SHP77 treated with DMSO at 0.1 percent for 48 hours (cell line): ENCODE data around the gene UBASH3B.
"Not testable (repeated sequence)": the region's sequence is repeated elsewhere in the genome, so short reads cannot be mapped to it uniquely, and the experiment has no call there.

Experiments
- DNase-seq: peaks from one replicate; lab custom pipeline; 2025; lab: John Stamatoyannopoulos, UW

The UBASH3B gene

DNA sequence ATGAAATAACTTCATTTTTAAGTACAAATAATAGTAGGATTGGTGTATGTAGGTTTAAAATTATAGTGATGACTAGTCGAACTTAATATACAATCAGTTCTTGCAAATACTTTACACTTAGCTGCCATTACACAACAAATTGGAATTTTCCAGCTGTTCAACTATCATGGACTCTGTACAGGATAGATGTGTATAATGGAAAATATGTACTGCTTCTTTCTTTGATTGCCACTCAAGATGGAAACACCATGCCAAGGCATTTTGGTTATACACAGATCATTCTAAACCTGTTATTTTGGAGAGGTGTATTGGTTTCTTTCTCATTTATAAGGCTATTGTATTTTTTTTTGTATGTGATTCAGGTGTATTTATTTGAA, 158.4 kb downstream of the UBASH3B start:
- DNase-seq = no peak

DNA sequence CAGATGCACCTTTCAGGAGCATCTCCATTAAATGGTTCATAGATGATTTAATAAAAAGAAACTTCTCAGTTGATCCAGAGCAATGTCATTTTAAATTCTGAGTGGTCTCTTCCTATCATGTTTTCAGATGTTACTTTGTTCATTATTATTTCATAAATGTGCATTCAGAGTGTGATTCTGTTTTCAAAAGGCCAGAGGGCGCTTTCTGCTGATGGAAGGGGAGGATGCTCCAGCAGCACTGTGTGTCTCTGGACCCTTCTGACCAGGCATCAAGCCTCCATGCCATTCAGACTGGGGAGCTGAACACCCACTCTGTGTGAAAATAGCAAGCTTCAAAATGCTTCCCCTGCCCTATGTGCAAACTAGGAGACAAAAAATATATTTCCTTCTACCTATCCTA, 158.9 kb downstream of the UBASH3B start:
- DNase-seq = no peak

DNA sequence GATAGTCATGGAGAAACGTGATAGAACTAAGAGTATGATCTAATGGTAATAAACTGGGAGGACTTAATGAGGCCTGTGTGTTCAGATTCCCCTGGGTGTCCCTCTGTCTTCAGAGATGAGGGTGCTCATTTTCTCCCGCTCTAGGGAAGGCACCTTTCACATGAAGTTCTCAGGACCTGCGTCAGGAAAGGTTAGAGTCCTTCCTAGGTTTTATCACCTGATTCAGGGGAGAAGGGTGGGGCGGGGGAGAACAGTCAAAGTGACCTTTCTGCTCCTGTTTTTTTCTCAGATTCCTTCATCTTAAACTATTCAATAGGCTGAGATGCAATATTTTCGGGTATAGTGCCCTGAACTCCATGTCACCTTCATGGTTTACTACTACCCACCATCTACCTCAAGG, 160.4 kb downstream of the UBASH3B start:
- no peak for DNase-seq

DNA sequence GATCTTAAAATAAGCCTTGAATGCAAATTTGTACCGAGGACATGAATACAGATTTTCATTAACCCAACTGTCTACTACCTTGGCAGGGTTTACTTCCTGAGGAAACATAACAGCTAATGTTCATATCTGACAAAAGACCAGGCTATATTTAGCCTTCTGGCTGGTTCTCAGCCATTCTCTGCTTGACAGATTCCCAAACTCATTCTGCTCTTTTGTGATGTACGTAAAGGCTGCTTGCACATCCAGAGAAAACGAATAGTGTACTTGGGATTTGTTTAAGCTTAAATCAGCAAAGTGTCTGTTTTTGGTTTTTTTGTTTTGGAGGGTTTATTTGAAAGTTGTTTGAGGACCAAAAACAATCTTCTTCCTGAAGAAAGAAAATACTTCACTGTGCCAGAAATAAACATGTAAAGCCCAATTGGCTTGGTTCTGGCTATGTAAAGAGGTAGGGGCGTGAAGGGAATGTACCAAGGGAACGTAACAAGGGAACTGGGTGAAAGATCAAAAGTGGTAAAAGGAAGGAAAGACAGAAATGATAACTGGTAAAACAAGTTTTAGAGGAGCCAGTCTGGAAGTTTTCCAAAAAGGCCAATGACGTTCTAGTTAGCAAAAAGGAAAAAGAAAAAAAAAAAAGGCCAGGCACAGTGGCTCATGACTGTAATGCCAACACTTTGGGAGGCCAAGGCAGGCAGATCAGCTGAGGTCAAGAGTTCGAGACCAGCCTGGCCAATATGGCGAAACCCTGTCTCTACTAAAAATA, 161.4 kb downstream of the UBASH3B start:
- no peak for DNase-seq

DNA sequence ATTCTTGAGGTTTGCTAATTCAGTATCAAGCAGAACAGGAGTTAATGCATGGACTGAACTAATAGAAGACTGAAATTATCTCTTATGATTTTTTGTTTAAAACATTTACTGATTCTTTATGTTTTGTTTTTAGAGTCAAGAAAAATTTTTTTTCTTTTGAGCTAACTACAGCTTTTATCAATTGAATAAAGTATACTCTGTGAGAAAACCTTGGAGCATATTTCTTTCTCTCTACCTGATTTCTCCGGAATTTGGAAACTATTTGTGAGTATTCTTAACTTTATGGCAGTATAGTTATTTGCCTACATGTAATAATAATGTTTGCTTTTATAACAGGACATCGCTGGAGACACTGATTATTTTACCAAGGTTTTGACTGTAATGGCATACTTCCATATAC, 164.6 kb downstream of the UBASH3B start:
- no peak for DNase-seq

DNA sequence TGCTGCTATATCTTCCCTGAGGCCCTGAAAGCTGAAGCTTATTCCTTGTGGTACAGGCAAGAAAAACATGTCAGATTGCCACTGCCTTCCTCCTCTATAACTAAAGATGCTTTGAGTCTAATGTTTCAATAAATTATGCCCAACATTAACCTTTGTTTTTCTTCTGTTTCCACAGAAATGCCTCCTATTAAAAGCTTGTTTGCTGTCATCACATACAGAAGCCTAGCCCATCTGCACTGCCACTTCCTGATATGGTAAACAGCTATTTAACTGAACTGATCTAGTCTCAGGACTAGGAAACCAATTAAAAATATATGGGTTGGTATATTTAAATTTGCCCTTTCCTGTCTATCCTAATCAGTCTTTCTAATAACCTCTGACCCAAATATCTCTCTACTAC, 165.6 kb downstream of the UBASH3B start:
- DNase-seq = no peak

DNA sequence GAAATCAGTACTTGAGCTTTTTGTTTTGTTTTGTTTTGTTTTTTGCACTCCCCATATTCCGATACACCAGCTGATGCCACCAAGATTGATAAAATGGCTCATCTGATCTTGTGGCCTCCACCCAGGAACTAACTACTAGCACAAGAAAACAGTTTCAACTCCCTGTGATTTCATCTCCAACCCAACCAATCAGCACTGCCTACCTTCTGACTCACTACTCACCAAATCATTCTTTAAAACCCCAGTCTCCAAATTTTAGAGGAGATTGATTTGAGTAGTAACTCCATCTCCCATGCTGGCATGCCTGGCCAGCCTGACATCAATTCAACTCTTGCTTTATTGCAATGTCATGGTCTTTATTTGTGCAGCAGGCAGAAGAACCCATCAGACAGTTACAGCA, 166.7 kb downstream of the UBASH3B start:
- DNase-seq = no peak

DNA sequence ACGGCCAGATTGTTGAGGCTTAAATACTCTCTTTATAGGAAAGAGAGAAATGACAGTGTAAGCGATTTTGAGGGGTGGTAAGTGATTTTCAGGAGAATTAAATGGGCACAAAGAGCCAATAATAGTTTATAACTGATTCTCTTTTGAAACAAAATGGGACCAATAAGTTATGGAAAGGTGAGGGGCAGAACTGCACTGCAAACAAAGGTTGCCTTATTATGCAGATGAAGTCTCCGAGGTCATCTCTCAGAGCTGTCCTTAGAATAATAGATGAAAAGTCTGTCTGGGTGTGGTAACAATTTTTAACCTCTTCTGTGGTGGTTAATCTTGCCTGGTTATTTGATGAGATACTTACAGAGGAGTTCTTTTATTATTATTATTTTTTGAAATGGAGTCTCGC, 168.0 kb downstream of the UBASH3B start:
- DNase-seq = no peak

DNA sequence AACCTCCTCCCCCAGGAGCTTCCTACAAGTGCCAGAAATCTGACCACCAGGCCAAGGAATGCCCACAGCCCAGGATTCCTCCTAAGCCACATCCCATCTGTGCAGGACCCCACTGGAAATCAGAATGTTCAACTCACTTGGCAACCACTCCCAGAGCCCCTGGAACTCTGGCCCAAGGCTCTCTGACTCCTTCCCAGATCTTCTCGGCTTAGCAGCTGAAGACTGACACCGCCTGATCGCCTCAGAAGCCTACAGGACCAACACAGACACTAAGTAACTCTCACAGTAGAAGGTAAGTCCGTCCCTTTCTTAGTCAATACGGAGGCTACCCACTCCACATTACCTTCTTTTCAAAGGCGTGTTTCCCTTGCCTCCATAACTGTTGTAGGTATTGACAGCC, 173.8 kb downstream of the UBASH3B start:
- not testable (repeated sequence) for DNase-seq

DNA sequence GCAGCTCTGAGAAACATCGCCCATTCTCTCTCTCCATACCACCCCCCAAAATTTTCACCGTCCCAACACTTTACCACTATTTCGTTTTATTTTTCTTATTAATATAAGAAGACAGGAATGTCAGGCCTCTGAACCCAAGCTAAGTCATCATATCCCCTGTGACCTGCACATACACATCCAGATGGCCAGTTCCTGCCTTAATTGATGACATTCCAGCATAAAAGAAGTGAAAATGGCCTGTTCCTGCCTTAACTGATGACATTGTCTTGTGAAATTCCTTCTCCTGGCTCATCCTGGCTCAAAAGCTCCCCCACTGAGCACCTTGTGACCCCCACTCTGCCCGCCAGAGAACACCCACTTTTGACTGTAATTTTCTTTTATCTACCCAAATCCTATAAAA, 176.8 kb downstream of the UBASH3B start:
- not testable (repeated sequence) for DNase-seq

DNA sequence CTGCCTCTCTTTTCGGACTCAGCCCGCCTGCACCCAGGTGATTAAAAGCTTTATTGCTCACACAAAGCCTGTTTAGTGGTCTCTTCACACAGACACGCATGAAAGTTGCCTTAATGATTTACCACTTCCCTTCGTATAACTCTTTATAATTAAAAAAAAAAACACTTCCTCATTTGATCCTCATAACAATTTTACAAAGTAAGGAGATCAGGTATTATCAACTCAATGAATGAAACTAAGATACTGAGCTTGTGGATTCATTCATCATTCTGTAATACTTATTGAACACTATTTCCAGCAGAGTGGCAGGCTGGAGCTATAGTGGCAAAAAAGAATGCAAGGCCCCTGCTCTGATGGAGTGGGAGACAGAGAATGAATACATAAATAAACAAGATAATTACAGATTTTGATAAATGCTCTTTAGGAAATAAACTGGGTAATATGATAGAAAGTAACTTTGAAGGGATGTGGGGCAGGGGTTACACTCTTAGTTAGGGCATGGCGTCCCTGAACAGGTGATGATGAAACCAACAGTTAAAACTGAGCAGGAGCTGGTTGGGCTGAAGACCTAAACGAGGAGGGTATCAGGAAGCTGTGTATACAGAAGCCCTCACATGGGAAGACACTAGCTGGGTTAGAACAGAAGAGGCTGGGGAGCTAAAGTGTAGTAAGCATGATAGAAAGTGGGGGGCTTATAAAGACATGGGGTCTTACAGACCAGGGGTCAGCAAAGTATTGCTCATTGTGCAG, 177.4 kb downstream of the UBASH3B start:
- DNase-seq = no peak

DNA sequence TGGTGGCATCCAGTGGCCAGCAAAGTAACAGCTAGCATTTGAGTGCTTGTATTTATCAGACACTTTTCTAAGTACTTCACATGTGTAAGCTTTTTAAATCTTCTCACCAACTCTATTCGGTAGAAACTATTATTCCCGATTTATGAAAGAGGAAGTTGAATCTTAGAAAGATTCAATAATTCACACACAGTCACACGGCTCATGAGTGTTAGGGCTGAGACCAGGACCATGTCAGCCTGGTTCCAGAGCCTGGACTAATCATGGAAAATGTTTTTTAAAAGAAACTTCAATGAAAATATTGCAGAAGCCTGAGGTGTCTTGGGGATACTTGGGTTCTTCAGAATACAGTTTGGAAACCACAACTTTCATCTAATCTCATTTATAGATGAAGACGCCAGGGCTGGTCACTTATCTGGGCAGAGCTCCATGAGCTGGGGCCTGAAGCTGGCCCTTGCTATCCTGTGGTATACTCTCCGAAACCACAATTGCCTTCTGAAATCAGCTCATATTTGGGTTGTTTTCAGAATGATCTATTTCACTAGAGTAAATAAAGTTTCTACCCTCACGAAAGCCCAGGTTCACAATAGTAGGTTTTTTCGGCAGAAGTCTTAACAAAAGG, 178.4 kb downstream of the UBASH3B start:
- no peak for DNase-seq

DNA sequence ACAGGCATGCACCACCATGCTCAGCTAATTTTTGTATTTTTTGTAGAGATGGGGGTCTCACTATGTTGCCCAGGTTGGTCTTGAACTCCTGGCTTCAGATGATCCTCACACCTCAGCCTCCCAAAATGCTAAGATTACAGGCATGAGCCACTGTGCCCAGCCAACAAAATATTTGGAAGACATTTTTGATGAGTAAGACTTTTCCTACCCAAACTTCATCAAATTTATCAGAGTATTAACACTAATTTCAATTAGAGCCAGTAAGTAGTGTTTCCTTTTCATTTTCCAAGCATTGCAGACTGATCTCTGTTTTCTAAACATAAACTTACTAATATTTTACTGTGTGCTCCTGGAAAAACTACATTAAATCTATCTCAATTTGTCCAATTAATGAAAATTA, 181.4 kb downstream of the UBASH3B start:
- DNase-seq = no peak

DNA sequence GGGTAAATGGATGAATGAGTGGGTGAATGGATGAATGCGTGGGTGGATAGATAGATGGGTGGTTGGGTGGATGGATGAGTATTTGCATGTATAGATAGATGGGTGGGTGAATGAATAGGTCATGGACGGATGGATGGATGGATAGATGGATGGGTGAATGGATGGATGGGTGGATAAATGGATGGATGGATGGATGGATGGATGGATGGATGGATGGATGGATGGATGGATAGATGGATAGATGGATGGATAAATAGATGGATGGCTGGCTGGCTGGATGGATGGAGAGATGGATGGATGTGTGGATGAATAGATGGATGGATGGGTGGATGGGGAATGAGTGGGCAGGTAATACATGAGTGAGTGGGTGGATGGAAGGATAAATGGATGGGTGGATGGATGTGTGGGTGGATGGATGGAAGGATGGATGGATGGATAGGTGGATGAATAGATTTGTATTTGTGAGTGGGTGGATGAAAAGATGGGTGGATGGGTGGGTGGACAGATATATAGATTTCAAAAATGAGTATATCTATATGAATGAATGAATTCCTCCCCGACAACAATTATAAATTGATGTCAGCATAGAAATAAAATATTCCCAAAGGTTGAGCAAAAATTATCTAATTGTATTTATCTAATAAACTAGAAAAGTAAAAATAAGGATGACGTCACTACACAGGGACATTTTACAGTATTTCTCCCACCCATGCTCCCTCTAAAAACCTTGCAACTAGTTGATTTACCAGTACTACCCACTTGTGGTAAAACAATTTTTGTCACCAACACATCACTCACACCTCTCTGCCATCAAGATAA, 182.2 kb downstream of the UBASH3B start:
- no peak for DNase-seq

DNA sequence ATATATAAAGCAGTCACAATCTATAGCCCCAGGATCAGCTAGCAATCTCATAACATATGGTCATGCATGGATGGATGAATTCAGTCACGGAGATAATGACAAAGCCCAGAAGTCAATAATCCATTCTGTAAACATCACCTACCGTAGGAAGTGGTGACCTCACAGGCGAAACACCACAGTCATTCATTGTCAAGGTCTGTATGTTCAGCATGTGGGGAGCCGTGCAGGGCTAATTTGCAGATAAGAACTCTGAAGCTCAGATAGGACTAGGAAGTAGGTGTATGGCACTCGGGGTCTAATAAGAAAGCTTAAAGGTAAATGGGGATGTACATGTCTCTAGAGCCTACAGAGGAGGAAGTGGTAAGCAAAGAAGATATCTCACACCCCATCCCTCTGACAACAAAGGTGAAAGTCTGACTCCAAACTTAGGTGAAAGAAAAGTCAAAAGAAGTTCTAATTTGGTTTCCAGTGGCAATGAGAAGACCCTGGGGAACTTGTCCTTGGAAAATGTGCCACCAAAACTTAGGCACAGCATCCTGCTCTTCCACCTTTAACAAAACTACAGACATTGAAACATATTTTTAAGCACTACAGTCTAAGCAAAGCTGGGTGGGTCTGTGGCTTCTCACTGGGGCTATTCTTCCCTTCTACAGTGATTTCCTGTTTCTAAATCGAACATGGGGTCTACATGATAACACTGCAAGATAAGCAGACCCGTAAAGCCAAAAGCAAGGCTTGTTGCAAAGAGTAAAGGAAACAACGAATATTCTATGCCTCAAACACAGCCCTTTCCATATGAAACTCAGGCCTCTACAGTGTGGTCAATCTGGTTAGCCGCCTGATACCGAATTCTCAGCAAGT, 188.0 kb downstream of the UBASH3B start:
- no peak for DNase-seq

DNA sequence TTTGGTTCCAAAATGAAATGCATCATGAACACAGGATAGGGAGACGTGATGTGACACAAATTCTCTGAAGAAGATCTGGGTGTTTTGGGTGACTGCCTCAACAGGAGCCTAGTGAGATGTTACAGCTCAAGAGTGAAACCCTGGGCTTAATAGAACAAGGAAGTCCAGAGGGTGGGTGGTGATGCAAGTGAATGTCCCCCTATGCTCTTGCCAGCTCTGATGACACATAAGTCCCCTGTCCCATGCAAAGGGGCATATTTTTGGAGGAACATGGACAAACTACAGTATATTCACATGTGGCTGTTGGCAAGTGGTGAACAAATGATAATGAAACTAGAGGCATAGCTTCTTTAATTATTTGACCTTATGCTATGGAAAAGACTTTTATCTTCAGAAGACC, 191.9 kb downstream of the UBASH3B start:
- DNase-seq = no peak

DNA sequence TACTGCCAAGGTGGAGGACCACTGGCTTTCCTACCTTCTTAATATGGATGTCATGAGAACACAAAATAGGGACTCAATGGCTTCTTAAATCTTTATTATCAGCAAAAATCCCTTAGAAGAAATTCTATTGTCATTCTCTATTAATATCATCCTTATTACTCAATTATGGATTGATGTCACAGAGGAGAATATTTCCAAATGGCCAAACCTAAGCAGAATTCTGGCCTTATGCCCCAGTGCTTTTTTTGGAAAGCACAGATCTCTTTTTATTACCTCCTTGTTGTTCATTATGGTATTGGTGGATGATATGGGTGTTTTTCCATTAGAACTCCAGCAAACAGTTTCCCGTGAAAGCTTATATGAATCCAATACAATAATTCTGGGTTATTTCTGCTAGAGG, 192.7 kb downstream of the UBASH3B start:
- DNase-seq = no peak

DNA sequence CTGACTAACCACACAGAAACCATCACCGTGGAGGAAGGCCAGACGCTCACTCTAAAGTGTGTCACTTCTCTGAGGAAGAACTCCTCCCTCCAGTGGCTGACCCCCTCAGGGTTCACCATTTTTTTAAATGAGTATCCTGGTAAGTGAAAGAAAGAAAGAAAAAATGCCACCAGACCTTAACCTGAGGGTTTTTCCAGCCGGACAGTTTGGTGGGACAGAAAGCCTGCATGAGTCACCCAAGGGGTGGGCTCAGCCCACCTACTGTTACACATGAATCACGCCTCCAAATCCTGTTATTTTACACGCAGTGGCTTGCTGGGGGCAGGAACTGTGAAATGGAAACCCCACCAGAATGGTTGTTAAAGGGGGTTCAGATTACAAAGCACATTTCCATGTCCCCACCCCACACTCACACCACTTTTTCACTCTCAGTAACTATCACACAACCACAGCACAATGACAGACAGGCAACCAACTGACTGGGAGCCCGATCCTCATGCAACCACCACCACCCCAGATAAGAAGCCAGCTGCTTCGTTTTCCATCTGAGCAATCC, 194.6 kb downstream of the UBASH3B start:
- no peak for DNase-seq

DNA sequence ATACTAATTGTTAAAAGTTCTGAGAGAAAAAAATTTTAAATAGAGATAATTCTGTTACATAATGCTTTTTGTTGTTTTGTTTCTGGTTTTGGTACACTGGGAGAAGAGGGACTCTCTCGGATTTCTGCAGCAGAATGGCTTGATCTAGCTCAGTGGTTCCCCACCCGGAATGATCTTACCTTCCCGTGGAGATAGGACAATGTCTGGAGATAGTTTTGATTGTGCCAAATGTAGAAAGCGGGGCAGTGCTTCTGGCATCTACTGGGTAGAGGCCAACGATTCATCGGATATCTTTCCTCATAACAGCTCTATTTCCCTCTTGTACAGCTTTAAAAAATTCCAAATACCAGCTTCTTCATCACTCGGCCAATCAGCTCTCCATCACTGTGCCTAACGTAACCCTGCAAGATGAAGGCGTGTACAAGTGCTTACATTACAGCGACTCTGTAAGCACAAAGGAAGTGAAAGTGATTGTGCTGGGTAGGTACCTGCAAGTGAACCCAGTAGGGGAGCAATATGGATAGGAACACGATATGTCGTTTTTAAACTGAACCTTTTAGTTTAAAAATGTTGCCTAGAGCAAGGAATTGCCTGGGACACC, 195.9 kb downstream of the UBASH3B start:
- DNase-seq = no peak

DNA sequence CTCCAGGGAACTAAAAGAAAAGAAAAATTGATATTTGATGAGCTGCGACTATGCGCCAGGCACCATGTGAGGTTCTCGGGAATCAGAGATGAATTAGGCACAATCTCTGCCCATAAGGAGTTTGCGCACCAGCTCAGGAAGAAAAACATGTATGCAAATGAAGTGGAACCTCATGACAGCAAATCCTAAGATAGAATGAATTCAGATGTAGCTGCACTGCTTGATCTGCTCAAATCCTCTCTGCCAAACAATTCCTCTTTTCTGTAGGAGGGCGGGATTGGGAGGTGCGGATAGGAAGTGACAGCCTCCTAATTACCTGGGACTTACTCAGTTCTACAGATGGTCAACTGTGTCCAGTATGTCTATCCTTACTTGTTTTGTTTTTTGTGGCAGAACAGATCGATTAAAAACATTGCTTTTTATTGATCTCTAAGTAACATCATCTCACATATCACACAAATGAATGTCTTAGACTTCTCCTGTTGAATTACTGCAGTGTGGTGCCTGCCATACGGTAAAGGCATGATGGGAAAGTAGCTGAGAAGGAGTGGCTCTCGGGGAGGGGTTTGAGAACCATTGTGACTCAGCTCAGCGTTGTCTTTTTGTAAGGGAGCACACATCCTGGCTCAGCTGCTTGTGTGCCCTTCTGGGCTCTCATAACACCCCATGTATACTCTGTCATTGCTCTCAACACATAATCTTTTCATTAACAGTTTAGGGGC, 196.7 kb downstream of the UBASH3B start:
- DNase-seq = no peak
